NOMO-1 treated with dmso at 0.1 percent for 144 hours (cell line): ENCODE results near the gene FAM89B.
A peak's percentile ranks its signal among the peaks of the same experiment; 100 is the strongest.

Experiments
- DNase-seq: peaks from one replicate; lab custom pipeline; 2025; ENCODE audit not compliant: unreplicated experiment; lab: John Stamatoyannopoulos, UW

Gene FAM89B

DNA sequence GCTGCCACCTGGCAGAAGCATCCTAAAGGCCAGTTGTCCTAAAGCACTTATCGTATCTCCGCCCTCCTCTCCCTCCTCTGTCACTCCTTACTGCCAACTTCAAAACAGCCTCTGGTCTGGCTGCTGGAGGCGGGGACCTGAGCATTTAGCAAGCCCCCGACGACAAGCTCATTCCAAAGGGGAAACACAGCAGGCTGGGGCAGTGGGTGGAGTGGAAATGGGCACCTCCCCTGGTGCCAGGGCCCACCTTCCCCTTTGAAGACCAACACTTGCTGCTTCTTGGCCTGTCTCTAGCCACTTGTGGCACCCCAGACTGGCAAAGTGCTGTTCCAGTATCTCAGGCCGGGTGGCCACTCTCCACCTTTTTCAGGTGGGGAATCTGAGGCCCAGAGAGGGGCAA lies 38.1 kb downstream of the FAM89B start:
- no peak for DNase-seq

- DNase-seq: peak; percentile 76
These were observed 38.9 kb downstream of the FAM89B start for GRCh38 chr11:65611028-65611757.

- DNase-seq: no peak
These were observed 39.6 kb downstream of the FAM89B start for GRCh38 chr11:65611758-65612603.

GRCh38 chr11:65612691-65613090 lies 40.4 kb downstream of the FAM89B start:
- DNase-seq: no peak

- no peak for DNase-seq
These were observed 41.0 kb downstream of the FAM89B start for GRCh38 chr11:65613091-65613928.

DNA sequence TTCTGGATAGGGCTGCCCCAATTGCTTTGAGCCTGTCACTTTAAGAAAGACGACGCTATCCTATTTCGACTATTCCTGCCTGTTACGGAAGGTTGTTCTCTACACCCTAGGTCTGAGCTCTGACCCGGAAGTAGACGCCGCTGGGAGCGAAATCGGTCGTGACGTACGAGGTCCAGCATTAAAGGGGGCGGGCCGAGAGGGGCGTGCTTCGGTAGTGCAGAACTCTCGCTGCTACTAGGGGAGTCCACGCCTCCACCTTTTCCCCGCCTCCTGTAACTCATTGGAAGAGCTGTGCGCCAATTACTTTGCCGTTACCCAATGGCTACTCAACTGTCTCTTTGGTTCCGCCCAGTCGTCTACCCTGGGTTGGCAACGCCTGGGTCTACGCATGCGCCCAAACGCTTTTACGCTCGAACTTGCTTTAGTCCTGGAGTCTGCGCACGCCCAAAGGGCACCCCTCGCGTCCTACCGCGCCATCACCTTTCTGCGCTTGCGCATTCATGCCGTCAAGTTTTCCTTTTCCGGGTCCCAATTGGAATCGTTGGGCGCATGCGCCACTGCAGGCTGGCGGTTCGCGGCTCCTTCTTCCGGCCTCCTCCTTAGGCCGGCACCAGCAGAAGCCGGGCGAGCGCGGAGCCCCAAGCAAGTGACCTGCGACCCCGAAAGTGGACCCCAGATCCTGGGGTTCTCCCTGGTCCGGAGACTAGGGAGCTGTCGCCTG lies 43.1 kb downstream of the FAM89B start, which contains the start of gene PCNX3:
Gene PCNX3, plus strand, starts transcription at position 548 of the 721 bp plus-strand sequence. CDS start 536 bp downstream, outside the sequence.
- peak; percentile 100 for DNase-seq

DNA sequence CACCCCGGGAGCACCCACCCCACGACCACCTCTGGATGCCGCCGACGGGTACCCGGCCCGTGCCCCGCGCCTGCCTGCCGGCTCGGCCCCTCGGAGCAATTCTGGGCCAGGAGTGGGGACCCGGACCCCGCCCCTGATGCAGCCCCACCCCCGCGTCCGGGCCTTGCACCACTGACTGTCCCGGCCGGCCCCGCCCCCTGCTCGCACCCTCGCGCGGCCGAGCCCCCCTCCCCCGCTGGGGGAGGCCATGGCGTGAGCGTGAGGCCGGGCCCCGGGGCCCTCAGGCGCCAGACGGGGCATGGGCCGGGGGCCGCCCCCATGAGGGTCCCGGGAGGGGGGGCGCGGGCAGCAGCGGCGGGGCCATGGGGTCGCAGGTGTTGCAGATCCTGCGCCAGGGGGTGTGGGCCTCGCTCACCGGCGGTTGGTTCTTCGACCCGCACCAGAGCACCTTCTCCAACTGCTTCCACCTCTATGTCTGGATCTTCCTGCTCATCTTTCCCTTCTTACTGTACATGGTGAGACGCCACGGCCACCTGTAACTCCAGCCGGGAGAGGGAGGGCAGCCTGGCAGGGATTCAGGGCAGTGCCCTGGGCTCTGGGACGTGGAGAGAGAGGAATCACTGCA lies 43.7 kb downstream of the FAM89B start:
- no peak for DNase-seq

- DNase-seq: no peak
These were observed 44.2 kb downstream of the FAM89B start for GRCh38 chr11:65616575-65617001.

DNA sequence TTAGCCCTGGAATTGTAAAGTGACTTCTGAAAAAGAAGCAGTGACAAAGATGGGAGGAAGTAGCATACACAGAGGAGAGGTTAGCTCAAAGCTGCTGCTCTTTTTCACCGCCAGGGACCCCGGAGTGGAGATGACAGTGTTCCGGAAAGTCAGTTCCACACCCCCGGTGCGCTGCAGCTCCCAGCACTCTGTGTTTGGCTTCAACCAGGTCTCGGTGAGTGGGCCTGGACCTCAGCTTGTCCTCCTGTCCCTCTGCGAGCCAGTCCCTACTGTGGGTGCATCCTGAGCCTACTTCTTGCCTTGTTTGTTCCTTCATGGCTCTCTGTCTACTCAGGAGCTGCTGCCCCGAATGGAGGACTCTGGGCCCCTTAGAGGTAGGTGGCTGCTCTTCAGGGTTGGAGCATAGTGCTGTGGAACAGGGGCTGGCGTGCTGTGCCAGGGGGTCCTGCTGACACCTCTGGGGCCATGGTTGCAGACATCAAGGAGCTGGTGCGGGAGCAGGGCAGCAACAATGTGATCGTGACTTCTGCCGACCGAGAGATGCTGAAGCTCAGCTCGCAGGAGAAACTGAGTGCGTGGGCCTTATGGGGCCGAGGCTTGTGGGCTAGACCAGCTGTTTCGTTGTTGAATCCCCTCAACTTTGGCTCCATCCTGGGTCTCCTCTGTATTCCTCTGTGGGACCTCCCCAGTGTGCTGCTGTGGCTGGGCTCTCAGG lies 45.0 kb downstream of the FAM89B start:
- DNase-seq: no peak

GRCh38 chr11:65617990-65618751 lies 45.8 kb downstream of the FAM89B start:
- no peak for DNase-seq

DNA sequence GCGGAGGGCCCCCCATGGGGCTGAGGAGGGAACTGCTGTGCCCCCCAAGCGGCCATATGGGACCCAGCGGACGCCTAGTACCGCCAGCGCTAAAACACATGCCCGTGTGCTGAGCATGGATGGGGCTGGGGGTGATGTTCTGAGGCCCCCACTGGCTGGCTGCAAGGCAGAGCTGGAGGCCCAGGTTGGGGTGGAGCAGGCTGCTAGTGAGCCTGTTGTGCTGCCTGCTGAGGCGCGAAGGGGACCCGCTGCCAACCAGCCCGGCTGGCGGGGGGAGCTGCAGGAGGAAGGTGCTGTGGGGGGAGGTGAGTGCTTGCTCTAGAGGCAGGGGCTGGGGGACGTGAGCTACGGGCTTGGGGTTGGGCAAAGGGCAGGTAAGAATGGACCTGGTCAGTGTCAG lies 46.4 kb downstream of the FAM89B start:
- DNase-seq: no peak

GRCh38 chr11:65619281-65619928 lies 47.1 kb downstream of the FAM89B start:
- DNase-seq: no peak

DNA sequence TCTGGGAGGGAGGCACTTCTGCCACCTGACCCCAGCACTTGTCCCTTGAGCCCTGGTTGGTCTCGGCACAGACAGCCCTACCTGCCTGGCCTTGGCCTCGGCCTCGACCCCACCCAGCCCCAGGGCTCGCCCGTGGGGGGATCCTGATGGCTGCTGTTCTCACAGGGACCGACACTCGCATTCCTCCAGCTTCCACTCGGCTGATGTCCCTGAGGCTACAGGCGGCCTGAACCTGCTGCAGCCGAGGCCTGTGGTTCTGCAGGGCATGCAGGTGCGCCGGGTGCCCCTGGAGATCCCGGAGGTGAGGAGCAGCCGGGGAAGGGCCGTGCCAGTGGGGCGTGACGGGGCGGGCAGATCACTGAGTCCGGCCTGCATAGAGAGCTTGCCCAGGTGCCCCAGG lies 48.3 kb downstream of the FAM89B start:
- no peak for DNase-seq

- no peak for DNase-seq
These were observed 49.1 kb downstream of the FAM89B start for GRCh38 chr11:65621460-65621859.

DNA sequence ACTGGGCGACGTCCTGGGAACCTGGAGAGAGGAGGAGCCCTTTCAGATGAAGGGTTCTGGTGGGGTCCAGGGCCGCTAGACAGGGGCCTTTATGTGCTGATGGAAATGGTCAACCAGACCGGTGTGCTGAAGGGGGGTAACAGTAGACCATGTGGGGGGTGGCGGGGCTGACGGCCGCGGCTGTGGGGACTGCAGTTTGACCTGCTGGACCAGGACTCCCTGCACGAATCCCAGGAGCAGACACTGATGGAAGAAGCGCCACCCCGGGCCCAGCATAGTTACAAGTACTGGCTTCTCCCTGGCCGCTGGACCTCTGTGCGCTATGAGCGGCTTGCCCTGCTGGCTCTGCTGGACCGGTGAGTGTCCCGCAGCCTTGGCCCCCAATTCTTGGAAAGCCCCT lies 49.7 kb downstream of the FAM89B start:
- no peak for DNase-seq

DNA sequence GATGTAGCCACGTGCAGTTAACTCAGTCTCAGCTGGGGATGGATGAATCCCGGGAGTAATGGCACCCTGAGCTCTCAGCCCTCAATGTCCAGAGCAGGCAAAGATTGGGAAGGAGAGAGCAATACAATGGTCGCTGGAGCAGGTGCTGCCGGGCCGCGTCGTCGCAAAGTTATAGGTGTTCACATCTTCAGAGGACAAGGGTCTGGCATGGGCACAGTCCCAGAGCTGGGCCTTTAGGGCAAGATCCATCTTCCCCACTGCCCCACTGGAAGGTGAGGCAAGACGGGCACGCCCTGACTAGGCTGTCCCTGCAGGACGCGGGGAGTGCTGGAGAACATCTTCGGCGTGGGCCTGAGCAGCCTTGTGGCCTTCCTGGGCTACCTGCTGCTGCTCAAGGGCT lies 50.8 kb downstream of the FAM89B start:
- DNase-seq: no peak
